ENCODE measurements around the gene KRT7. TPM values are rescaled to one million over a fixed set of nuclear protein-coding genes. Genes with fewer than 3 reads are reported as not detected.

KRT7 gene
- total RNA-seq, 1 experiment from 2014 or later, result 10.0 TPM

GRCh38 chr12:52198454-52199215 lies 34.4 kb upstream of the KRT7 start:
- no peaks in the 10 kb centered on the region for H3K9me3 Mint-ChIP-seq
- Histone ChIP-seq H3K27ac (ENCODE audit: insufficient read length, low read depth, low read length) (no peak overlapping the region), H4K5ac (ENCODE audit: insufficient read length, low read depth, low read length) (no peak overlapping the region), H3K18ac (ENCODE audit: insufficient read length, low read depth, low read length) (no peak overlapping the region), H4K8ac (replicated peaks; ENCODE audit: insufficient read length, low read depth, low read length) (no peak overlapping the region), H2BK12ac (ENCODE audit: insufficient read length, low read depth, low read length) (no peak overlapping the region), H4K91ac (ENCODE audit: insufficient read length, low read depth, low read length) (no peak overlapping the region), H3T11ph (ENCODE audit: low read length) (no peak overlapping the region), H2BK5ac (ENCODE audit: insufficient read length, low read length) (no peak overlapping the region), H2AK5ac (ENCODE audit: insufficient read length, low read length) (no peak overlapping the region), H3K79me2 (ENCODE audit: insufficient read depth, low read length) (no peaks in the 10 kb centered on the region), H3K79me1 (ENCODE audit: insufficient read depth, low read depth, low read length, poor library complexity, severe bottlenecking) (no peaks in the 10 kb centered on the region), H3K4ac (ENCODE audit: low read depth, low read length) (no peak overlapping the region), H2BK20ac (ENCODE audit: low read depth, low read length, poor library complexity, severe bottlenecking) (no peak overlapping the region), H3K4me1 (ENCODE audit: insufficient read depth, low read length) (peaks cover 3% of the 10 kb centered on the region; the same call in 1 of the 2 replicates), H3K14ac (ENCODE audit: insufficient read depth, low read length) (no peak overlapping the region), H2BK120ac (ENCODE audit: low read depth, low read length, poor library complexity, severe bottlenecking) (no peak overlapping the region), H3K27me3 (ENCODE audit: insufficient read depth, low read length) (no peaks in the 10 kb centered on the region), H2AFZ (ENCODE audit: low read length) (no peak overlapping the region), H3K56ac (ENCODE audit: insufficient read length, low read depth, low read length) (no peak overlapping the region), H3K9ac (ENCODE audit: extremely low read depth, insufficient read length, low read length) (no peak overlapping the region), H3K4me2 (ENCODE audit: insufficient read depth, insufficient read length, low read length) (no peak overlapping the region), H3K23ac (ENCODE audit: insufficient read length, low read depth, low read length) (no peak overlapping the region), H3K23me2 (ENCODE audit: insufficient read length, low read depth, low read length, poor library complexity, severe bottlenecking) (no peaks in the 10 kb centered on the region), H4K20me1 (ENCODE audit: control insufficient read depth, insufficient read depth, insufficient read length) (no peaks in the 10 kb centered on the region), H2BK15ac (ENCODE audit: low read depth, low read length) (no peak overlapping the region), H3K9me3 (ENCODE audit: control insufficient read depth, low read depth, low read length) (no peaks in the 10 kb centered on the region)
- H3K4me3 Mint-ChIP-seq, result no peak overlapping the region
- no peak for DNase-seq
- no peaks in the 10 kb centered on the region; a peak in 1 of 7 replicates for H3K36me3 Mint-ChIP-seq (ENCODE audit: insufficient read depth in 1 of 3, low read depth in 3 of 3)
- peaks cover 1% of the 10 kb centered on the region for H3K27me3 Mint-ChIP-seq (ENCODE audit: low read depth)
- H3K27ac Mint-ChIP-seq, result 0 out of 7 replicates have a peak overlapping the region, but pooled peaks of 1 of the 3 experiments have one; percentile 27
- peaks cover 17 to 51% of the 10 kb centered on the region in 2 experiments for H3K4me1 Mint-ChIP-seq
- no CpG with 5 or more reads among the region's 5 CpGs for WGBS (ENCODE audit: extremely low coverage, insufficient read length, low lambda C conversion rate)
- TF ChIP-seq, protein P1, sequence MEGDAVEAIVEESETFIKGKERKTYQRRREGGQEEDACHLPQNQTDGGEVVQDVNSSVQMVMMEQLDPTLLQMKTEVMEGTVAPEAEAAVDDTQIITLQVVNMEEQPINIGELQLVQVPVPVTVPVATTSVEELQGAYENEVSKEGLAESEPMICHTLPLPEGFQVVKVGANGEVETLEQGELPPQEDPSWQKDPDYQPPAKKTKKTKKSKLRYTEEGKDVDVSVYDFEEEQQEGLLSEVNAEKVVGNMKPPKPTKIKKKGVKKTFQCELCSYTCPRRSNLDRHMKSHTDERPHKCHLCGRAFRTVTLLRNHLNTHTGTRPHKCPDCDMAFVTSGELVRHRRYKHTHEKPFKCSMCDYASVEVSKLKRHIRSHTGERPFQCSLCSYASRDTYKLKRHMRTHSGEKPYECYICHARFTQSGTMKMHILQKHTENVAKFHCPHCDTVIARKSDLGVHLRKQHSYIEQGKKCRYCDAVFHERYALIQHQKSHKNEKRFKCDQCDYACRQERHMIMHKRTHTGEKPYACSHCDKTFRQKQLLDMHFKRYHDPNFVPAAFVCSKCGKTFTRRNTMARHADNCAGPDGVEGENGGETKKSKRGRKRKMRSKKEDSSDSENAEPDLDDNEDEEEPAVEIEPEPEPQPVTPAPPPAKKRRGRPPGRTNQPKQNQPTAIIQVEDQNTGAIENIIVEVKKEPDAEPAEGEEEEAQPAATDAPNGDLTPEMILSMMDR (conservative IDR thresholded peaks at IDR 0.05), result no peak
